ENCODE data around the gene SLC5A2. TPM values are rescaled to one million over a fixed set of nuclear protein-coding genes. Genes with fewer than 3 reads are reported as not detected.
"Not testable (repeated sequence)": the region's sequence is repeated elsewhere in the genome, so short reads cannot be mapped to it uniquely, and the experiment has no call there.

The SLC5A2 gene
- total RNA-seq, 2 donors from 2014 or later = 0.33 TPM; not detected in 1

DNA sequence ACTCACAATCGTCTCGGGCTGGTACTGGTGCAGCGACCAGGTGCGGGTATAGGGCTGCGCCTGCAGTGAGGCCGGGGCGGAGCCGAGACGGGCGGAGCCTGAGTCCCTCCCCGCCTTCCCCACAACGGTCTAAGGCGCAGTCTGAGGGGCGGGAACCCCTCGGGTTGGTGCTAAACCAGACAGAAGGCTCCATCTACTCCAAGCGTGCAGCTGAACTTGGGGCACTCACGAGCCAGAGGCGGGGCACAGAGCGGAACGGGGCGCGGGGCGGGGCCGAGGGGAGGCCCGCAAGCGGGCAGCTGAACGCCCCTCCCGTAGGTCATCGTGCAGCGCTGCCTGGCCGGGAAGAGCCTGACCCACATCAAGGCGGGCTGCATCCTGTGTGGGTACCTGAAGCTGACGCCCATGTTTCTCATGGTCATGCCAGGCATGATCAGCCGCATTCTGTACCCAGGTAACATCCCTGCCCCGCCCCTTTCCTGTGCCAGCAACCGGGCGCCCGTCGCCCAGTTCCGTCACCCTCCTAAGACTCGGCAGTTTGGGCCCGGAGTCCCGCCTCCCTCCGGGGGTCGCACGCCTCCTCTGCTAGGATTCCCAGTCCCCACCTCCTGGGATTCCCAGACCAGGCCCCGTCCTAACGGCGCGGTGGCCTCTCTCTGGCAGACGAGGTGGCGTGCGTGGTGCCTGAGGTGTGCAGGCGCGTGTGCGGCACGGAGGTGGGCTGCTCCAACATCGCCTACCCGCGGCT, 5.0 kb downstream of the SLC5A2 start:
- peak; percentile 84 for DNase-seq (ENCODE audit: low spot score)
- intact Hi-C loops (cut with DNase I) = no loop called here

DNA sequence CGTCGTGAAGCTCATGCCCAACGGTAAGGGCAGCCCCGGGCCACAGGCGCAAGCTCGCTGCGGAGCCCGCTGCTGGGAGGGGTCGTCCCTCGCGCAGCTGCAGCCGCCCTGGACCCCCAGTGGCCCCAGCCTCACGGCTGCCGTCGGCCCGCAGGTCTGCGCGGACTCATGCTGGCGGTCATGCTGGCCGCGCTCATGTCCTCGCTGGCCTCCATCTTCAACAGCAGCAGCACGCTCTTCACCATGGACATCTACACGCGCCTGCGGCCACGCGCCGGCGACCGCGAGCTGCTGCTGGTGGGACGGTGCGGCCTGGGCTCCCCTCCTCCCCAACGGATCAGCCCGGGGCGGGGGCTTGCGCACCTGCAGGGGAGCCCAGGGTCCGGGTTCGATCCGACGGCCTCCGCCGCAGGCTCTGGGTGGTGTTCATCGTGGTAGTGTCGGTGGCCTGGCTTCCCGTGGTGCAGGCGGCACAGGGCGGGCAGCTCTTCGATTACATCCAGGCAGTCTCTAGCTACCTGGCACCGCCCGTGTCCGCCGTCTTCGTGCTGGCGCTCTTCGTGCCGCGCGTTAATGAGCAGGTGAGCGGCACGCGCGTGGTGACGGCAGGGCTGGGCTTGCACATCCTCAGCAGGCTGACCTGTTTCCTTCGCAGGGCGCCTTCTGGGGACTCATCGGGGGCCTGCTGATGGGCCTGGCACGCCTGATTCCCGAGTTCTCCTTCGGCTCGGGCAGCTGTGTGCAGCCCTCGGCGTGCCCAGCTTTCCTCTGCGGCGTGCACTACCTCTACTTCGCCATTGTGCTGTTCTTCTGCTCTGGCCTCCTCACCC, 5.8 kb downstream of the SLC5A2 start:
- DNase-seq (ENCODE audit: low spot score) = peak; percentile 81

DNA sequence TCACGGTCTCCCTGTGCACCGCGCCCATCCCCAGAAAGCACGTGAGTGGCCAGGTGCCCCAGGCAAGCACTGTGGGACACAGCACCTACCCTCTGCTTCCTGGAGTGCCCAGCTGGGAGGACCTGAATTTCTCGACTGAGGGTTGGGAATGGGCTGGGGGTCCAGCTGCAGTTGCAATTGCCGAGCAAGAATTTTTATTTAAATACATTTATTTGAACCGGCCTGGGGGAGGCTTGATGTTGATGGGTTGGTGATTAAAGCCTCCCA, 6.3 kb downstream of the SLC5A2 start:
- DNase-seq (ENCODE audit: low spot score) = no peak

More for the DNA sequence above, 5.8 kb downstream of the SLC5A2 start:
- intact Hi-C loops (cut with DNase I) = no loop called here

DNA sequence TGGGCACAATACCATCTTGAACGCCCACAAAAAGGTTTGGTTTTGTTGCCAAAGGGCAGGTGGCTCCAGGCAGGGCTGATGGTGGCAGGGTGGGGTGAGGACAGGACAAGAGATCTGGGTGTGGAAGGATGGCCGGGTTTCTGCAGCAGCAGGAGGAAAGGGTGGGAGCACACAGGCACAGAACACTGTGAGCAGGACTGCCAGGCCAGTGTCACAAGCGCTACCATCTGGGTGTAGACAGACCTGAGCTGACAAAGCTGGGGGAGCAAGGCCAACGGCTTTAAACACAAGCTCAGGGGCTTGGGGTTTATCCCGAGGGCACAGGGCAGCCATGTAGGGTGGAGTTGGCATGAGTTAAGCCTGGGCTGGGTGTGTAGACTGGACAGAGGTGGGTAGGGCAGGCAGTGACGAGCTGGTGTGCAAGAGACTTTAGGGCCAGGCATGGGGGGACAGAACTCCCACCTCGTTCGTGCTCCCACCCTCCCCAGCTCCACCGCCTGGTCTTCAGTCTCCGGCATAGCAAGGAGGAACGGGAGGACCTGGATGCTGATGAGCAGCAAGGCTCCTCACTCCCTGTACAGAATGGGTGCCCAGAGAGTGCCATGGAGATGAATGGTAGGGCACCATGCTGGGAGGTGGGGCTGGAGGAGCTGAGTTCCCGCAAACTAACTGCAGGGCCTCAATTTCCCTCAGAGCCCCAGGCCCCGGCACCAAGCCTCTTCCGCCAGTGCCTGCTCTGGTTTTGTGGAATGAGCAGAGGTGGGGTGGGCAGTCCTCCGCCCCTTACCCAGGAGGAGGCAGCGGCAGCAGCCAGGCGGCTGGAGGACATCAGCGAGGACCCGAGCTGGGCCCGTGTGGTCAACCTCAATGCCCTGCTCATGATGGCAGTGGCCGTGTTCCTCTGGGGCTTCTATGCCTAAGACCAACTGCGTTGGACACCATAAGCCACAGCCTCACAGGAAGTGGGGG, 7.0 kb downstream of the SLC5A2 start:
- intact Hi-C loops (cut with DNase I) = loop anchor here in 1 of 2 donors (10.0 kb wide), 1 partner anchor 1755 kb away; no protein-coding TSS in a partner anchor

More for the DNA sequence above, 6.3 kb downstream of the SLC5A2 start:
- intact Hi-C loops (cut with DNase I) = no loop called here

DNA sequence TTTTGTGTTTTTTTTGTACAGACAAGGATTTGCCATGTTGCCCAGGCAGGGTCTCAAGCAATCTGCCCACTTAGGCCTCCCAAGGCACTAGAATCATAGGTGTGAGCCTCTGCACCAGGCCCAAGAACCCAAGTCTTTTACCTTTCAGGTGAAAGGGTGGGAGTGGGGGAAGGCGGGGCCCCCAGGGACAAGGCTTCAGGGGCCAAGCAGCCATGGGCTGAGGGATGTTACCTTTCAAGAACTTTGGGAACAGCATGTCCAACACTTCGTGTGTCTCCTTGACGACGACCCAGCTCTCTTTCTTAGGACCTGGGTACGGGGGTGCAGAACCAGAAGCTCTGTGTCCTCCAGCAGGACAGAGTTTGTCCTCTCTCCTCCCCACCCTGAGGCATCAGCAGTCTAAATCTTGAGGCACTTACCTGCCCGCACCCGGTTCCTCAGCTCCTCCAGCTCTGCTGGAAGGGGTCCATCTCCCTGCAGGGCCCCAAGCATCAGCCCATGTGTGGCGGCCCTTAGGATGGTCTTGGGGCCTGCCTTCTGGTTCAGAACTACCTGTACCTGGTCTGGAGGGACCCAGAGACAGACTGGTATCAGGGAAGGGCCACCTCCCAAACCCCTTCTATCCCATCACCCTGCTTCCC, 9.0 kb downstream of the SLC5A2 start:
- intact Hi-C loops (cut with DNase I) = loop anchor here in 1 of 2 donors (10.0 kb wide), 1 partner anchor 1757 kb away; no protein-coding TSS in a partner anchor
- DNase-seq (ENCODE audit: low spot score) = peak; percentile 71

More for the DNA sequence above, 7.0 kb downstream of the SLC5A2 start:
- DNase-seq (ENCODE audit: low spot score) = peak; percentile 54

DNA sequence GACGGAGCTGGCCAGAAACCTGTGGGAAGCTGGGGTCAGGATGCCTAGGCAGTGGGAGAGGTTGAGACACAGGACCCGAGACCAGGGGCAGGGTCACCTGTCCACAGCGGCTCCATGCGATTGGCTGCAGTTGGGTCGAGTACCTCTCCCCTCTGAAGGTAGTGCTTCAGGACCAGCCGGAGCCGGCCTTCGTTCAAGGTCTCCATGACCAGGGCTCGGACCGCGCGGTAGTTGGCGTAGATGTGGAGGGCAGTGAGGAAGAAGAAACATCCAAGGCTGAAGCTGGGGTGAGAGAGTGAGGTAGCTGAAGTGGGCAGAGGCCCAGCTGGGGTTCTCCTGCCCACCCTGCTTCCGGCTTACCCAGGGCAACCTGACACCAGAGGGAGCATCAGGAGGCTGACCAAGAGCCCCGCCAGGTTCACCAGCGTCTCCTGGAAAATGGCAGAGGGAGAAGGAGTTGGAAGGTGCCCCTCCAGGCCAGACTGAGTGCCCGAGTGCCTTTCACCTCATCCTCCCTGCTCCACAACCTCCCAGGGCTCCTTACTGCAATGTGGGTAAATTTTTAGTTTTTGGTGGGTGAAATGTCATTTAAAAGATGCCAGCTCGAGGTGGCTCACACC, 10.7 kb downstream of the SLC5A2 start:
- intact Hi-C loops (cut with DNase I) = loop anchor here in 1 of 2 donors (10.0 kb wide), 1 partner anchor 1759 kb away; no protein-coding TSS in a partner anchor
- peak; percentile 58 for DNase-seq (ENCODE audit: low spot score)

DNA sequence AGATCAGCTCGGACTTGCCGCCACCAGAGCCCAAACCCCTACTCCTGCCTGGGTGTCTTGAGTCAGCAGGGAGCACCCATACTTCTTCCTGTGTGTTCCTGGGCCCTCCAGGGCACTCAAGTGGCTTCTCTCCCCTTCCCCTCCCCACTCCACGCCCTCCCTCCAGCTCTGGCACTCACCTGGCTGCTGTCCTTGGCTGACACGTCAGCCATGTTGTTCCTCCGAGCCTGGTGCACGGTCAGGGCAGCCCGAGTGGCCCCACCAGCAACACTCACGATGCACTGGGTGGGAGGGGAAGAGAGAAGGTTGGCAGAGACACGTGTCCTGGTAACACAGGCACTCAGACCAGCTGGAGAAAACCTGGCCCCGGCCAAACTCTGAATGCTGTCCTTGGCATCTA, 13.7 kb downstream of the SLC5A2 start:
- DNase-seq (ENCODE audit: low spot score) = peak; percentile 66
- intact Hi-C loops (cut with DNase I) = loop anchor here in 1 of 2 donors (10.0 kb wide), 1 partner anchor 1762 kb away; no protein-coding TSS in a partner anchor

DNA sequence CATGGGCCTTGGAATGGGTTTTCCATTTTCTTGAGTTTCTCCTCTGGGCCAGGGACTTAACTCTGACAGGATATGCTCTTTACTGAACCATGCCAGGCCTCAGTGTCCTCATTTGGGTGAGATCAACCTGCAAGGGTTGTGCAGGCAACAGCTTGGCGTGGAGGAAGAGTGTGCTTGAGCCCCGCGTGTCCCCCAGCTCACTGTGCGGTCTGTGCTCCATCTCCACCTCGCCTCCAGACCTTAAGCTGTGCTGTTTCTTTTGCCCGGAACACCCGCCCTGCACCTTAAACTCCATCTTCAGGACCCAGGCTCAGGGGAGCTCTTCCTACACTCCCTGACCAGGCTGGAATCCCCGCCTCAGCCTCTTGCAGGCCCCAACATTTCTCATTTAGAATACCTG, 15.6 kb downstream of the SLC5A2 start:
- DNase-seq (ENCODE audit: low spot score) = peak; percentile 50
- intact Hi-C loops (cut with DNase I) = loop anchor here in 1 of 2 donors (10.0 kb wide), 1 partner anchor 1764 kb away; no protein-coding TSS in a partner anchor

DNA sequence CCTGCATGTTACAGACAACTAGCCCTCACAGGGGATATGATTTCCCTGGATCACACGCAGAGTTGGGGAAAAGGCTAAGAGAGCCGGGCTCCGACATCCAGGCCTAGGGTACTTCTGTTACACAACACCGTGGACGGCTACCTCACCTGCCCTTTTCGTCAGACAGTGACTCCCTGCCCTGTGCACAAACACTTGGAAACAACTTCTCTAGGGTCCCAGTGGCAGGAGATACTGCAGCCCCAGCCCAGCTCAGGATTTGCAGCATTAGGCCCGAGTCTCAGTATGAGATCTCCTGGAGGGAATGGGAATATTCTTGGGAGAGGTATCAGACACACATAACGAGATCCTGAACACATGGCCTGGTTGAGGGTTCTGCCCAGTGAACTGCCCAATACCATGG, 17.0 kb downstream of the SLC5A2 start:
- peak; percentile 52 for DNase-seq (ENCODE audit: low spot score)
- intact Hi-C loops (cut with DNase I) = loop anchor here in 1 of 2 donors (10.0 kb wide), 1 partner anchor 1765 kb away; no protein-coding TSS in a partner anchor

DNA sequence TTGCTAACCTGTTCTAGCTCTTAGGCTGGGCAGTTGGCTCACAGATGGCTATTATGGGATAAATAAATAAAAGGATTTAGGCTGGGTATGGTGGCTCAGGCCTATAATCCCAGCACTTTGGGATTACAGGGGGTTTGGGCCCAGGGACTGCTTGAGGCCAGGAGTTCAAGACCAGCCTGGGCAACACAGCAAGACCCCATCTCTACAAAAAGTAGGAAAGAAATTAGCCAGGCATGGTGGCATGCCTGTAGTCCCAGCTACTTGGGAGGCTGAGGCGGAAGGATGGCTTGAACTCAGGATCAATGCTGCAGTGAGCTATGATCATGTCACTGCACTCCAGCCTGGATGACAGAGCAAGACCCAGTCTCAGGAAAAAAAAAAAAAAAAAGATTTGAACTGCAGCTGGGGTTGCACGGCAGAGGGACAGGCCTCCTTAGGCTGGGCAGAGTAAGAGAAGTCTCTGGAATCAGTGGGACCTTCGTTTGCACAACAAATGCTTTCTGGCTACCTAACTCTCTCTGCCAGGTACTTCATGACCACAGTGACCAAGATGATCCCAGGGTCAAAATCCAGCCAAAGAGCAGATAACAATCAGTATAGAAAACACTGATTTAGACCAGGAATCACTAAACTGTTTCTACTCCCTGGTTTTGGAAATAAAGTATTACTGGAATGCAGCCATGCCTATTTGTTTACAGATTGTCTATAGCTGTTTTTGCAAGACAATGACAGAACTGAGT, 18.5 kb downstream of the SLC5A2 start:
- intact Hi-C loops (cut with DNase I) = no loop called here
- peak; percentile 6 for DNase-seq (ENCODE audit: low spot score)

DNA sequence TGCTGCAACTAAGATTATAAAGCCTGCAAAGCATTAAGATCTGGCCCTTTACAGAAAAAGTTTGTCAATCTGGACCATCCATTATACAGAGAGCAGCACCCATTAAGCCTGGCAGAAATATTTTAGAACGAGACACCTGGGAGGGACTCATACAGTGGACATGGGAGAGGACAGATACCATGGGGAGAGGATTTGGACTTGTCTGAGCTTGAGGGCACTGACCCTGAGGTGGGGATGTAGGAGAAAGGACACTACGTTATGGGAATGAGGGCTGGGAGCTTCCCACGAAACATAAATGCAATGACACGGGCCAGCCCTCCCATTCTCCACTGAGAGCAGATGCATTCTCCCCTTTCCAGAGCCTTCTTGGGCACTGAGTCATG, 19.0 kb downstream of the SLC5A2 start:
- no peak for DNase-seq (ENCODE audit: low spot score)
- intact Hi-C loops (cut with DNase I) = no loop called here

DNA sequence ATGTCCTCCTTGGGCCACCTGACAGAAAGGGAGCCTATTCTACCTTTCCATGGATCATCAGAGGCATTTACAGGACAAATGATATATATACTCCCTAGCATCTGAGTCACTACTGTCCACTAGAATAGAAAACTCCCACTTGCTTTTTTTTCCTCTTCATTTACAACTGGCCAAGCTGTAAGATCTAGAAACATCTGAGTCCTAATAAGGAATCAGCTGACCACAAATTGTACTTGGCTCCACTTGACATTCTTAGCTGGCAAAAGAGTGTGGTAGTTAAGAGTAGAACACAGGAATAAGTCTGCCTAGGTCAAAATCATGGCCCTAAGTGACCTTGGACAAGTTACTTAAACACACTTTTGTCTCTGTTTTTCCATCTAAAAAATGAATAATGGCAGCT, 20.1 kb downstream of the SLC5A2 start:
- no peak for DNase-seq (ENCODE audit: low spot score)
- intact Hi-C loops (cut with DNase I) = no loop called here

DNA sequence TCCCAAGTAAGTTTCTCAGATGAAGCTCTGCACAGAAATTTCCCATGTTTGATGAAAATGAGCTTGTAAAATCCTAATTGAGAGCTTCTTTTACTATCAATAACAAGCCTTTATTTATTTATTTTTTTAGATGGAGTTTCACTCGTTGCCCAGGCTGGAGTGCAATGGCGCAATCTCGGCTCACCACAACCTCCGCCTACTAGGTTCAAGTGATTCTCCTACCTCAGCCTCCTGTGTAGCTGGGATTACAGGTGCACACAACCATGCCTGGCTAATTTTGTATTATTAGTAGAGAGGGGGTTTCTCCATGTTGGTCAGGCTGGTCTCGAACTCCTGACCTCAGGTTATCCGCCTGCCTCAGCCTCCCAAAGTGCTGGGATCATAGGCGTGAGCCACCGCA, 20.6 kb downstream of the SLC5A2 start:
- DNase-seq (ENCODE audit: low spot score); intact Hi-C loops (cut with DNase I): not testable (repeated sequence)

DNA sequence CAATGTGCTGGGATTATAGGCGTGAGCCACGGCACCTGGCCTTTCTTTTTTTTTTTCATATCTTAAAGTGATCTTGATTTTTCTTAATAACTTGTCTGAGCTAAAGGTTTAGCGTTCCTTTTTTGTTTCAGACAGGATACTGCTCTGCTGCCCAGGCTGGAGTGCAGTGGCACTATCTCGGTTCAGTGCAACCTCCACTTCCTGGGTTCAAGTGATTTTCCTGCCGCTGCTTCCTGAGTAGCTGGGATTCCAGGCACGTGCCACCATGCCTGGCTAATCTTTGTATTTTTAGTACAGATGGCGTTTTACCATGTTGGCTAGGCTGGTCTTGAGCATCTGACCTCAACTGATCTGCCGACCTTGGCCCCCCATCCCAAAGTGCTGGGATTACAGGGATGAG, 21.2 kb downstream of the SLC5A2 start:
- intact Hi-C loops (cut with DNase I) = no loop called here
- DNase-seq (ENCODE audit: low spot score) = no peak

DNA sequence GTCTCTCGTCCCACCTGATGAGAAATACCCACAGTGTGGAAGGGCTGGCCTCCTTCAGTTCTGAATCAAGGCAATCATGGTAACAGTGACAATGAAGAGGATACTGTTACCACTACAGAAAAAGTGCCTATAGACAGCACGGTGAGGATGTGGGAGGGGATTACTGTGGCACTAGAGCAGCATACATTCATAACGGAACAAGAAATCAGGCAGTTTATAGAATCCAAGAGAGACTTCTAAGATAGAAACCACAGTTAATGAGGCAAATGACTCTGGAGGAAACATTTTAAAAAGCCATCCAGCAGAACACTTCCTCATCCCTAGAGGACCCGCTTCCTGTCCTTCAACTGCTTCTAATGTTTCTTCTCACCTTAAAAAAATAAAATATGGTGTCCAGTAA, 22.6 kb downstream of the SLC5A2 start:
- intact Hi-C loops (cut with DNase I) = no loop called here
- DNase-seq (ENCODE audit: low spot score) = no peak

DNA sequence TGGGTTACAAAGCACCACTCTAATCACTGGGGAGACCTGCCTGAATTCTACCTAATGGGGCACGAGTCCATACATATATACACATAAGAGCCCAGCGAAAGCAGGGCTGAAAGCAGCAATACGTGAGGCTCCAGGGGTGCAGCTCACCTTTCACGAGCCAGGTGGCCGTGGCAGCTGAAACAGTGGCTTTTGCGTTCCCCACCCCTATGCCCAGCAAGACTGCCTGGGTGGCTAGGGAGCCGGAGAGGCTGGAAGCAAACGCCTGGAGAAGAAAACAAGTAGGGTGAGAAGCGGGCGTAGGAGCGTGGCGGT, 24.6 kb downstream of the SLC5A2 start:
- intact Hi-C loops (cut with DNase I) = no loop called here
- no peak for DNase-seq (ENCODE audit: low spot score)

DNA sequence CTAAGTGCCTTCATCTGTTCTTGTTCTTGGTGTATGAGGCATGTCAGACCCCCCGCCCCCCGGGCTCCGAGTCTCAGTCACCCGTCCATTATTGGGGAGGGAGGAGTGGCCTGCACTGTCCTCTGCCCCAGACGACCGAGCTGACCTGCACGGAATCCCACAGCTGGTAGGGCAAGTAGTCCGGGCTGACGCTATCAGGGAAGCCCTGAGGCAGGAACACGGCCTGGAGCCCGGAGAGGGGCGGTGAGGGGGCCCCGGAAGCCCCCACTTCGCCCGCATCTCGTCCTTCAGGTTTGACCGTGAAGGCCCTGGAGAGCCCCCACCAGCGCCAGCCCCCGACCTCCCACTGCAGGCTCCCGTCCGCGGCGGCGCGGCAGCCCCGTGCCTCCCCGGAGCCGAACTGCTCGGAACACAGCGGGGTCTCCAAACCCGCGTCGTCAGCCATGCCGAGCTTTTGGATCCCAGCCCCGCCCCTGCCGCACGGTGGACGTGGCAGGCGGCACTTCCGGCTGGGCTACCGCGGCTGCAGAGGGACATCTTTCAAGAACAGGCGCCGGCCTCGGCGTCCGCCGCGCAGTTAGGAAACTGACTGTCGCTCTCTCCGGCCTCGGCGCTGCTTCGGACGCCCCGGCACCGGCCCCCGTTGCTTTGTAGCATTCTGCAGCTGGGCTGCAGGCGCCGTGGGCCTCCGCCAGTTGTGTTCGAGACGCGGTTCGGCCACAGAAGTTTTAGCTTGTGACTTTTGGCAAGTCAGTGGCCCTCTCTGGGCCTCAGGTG, 25.2 kb downstream of the SLC5A2 start, which contains the start of gene RUSF1:
Gene RUSF1 (minus strand): TSS at position 463 of the 777 bp plus-strand sequence. CDS start 18 bp downstream, at position 445.
- intact Hi-C loops (cut with DNase I) = no loop called here
- DNase-seq (ENCODE audit: low spot score) = peak; percentile 98

Data from posterior vena cava (tissue), 2 donors.